GM12878 (cell line): Measurements from ENCODE around the gene PLEKHA7. TPM values are rescaled to one million over a fixed set of nuclear protein-coding genes. Genes with fewer than 3 reads are reported as not detected.

Source experiments
- ATAC-seq: fragments of 200-7000 bp; cut with Tn5 transposase; 3 replicates; pipeline ENCODE4 v1.9.1; 2020; ENCODE audit warnings: mild to moderate bottlenecking, moderate library complexity
- BruUV-seq: library from RNA; stranded (reverse); fragments of 400-500 nt; replicated peaks from 2 replicates; lab custom pipeline; 2021; lab: Mats Ljungman, UMichigan
- CTCF ChIA-PET: fragments of 300-600 bp; sonication (Branson Sonifier 250); formaldehyde crosslinking; extraction: SDS; loops from one replicate; lab custom pipeline; 2021; ENCODE audit warnings: inconsistent platforms; lab: Yijun Ruan, JAX
- POLR2A ChIA-PET: fragments of 350-600 bp; formaldehyde crosslinking; extraction: SDS; loops from one replicate; lab custom pipeline; 2021; ENCODE audit warnings: inconsistent platforms; lab: Charles Lee
- RAD21 ChIA-PET: fragments of 300-600 bp; sonication (Branson Sonifier 250); formaldehyde crosslinking; loops from one replicate; lab custom pipeline; 2023; ENCODE audit warnings: antibody characterized with exemption; ENCODE audit not compliant: unreplicated experiment; lab: Charles Lee
- SMC1A ChIA-PET: fragments of 300-600 bp; sonication (Branson Sonifier 250); formaldehyde crosslinking; loops from one replicate; lab custom pipeline; 2023; ENCODE audit not compliant: unreplicated experiment, uncharacterized antibody; lab: Charles Lee
- DNase-seq: peaks from one replicate; pipeline ENCODE4 v3.0.0-alpha.2; 2011; ENCODE audit warnings: low read depth, low spot score
- FAIRE-seq: peaks from 3 replicates; lab custom pipeline; 2011; peaks lifted over from hg19 to GRCh38; lab: Jason Lieb, UNC
- H2AFZ ChIP-seq: 2 replicates; pipeline ENCODE4 v1.6.0; 2011; ENCODE audit warnings: low read depth, low read length, control low read depth; ENCODE audit not compliant: control insufficient read depth
- H3K27ac ChIP-seq: 2 replicates; pipeline ENCODE4 v1.5.1; 2011; ENCODE audit warnings: control low read depth; ENCODE audit not compliant: control insufficient read depth, insufficient read depth
- H3K27me3 ChIP-seq, 2 experiments: replicated peaks in 1 of 2; 2 replicates each; pipeline versions ENCODE4 v1.6.0 to v1.6.1; 2011; ENCODE audit warnings: low read length in 1 of 2; ENCODE audit not compliant: control insufficient read depth in 2 of 2, insufficient read depth in 2 of 2
- H3K36me3 ChIP-seq, 2 experiments: 2 replicates each; pipeline ENCODE4 v1.5.1; 2011; ENCODE audit warnings: low read length in 1 of 2; ENCODE audit not compliant: control insufficient read depth in 2 of 2, insufficient read depth in 2 of 2
- H3K4me1 ChIP-seq: 2 replicates; pipeline ENCODE4 v1.6.1; 2011; ENCODE audit warnings: mild to moderate bottlenecking, low read length, moderate library complexity, mixed read lengths; ENCODE audit not compliant: control insufficient read depth, insufficient read depth
- H3K4me2 ChIP-seq: 2 replicates; pipeline ENCODE4 v1.6.0; 2011; ENCODE audit warnings: control low read depth; ENCODE audit not compliant: control insufficient read depth, insufficient read depth
- H3K4me3 ChIP-seq: fragments of 200-600 bp; sonication (generic); 2 replicates; pipeline ENCODE4 v1.5.1; 2016
- H3K79me2 ChIP-seq: 2 replicates; pipeline ENCODE4 v1.6.0; 2011; ENCODE audit warnings: low read length; ENCODE audit not compliant: control insufficient read depth, insufficient read depth
- H3K9ac ChIP-seq: 2 replicates; pipeline ENCODE4 v1.8.0; 2011; ENCODE audit warnings: low read length, control low read depth, mixed read lengths; ENCODE audit not compliant: control insufficient read depth, insufficient read depth
- H3K9me3 ChIP-seq: replicated peaks from 3 replicates; pipeline ENCODE4 v1.5.1; 2011; ENCODE audit warnings: mild to moderate bottlenecking, low read length; ENCODE audit not compliant: control insufficient read depth, insufficient read depth
- H4K20me1 ChIP-seq: 2 replicates; pipeline ENCODE4 v1.6.0; 2011; ENCODE audit not compliant: control insufficient read depth, insufficient read depth
- EED ChIP-seq: sonication (generic); IDR thresholded peaks from 2 replicates; pipeline ENCODE4 v1.6.1; 2016; ENCODE audit warnings: antibody characterized with exemption, low read depth
- EZH2 ChIP-seq: IDR thresholded peaks from 2 replicates; pipeline ENCODE4 v1.6.1; 2012; ENCODE audit warnings: low read depth, mild to moderate bottlenecking, control low read depth, inconsistent platforms, low read length, borderline replicate concordance; ENCODE audit not compliant: control insufficient read depth
- FOXK2 ChIP-seq: fragments of 450-650 bp; IDR thresholded peaks from 2 replicates; pipeline ENCODE4 v1.6.1; 2017; ENCODE audit warnings: mild to moderate bottlenecking, moderate library complexity
- GATAD2B ChIP-seq: fragments of 450-650 bp; conservative IDR thresholded peaks from 2 replicates; pipeline ENCODE4 v1.6.1; 2017; ENCODE audit warnings: low read depth, mild to moderate bottlenecking, moderate library complexity
- KDM1A ChIP-seq: fragments of 200-600 bp; sonication (generic); IDR thresholded peaks from 2 replicates; pipeline ENCODE4 v1.6.1; 2016; ENCODE audit warnings: borderline replicate concordance
- SKIL ChIP-seq: fragments of 450-650 bp; IDR thresholded peaks from 2 replicates; pipeline ENCODE4 v1.6.1; 2017; ENCODE audit warnings: mild to moderate bottlenecking, low read depth, inconsistent platforms; ENCODE audit not compliant: poor library complexity, severe bottlenecking
- SMAD1 ChIP-seq: fragments of 450-650 bp; IDR thresholded peaks from 2 replicates; pipeline ENCODE4 v1.6.1; 2018; ENCODE audit warnings: mild to moderate bottlenecking, low read depth; ENCODE audit not compliant: partially characterized antibody
- SREBF2 ChIP-seq: IDR thresholded peaks from 2 replicates; pipeline ENCODE4 v1.6.1; 2012; ENCODE audit warnings: mild to moderate bottlenecking, low read length
- SRF ChIP-seq, 2 experiments: IDR thresholded peaks; 2 replicates each; pipeline ENCODE4 v1.6.1; 2011; ENCODE audit warnings: low read depth in 2 of 2, low read length in 2 of 2, mild to moderate bottlenecking in 1 of 2, moderate library complexity in 1 of 2
- SUZ12 ChIP-seq: fragments of 200-600 bp; sonication (generic); IDR thresholded peaks from one replicate; pipeline ENCODE4 v1.6.1; 2018; ENCODE audit warnings: antibody characterized with exemption, mild to moderate bottlenecking; ENCODE audit not compliant: unreplicated experiment
- TBL1XR1 ChIP-seq: IDR thresholded peaks from 2 replicates; pipeline ENCODE4 v1.6.1; 2012; ENCODE audit warnings: low read depth, low read length, improper control_type of control experiment
- ZNF24 ChIP-seq: fragments of 450-650 bp; IDR thresholded peaks from 2 replicates; pipeline ENCODE4 v1.6.1; 2017; ENCODE audit warnings: antibody characterized with exemption, mild to moderate bottlenecking
- ZNF274 ChIP-seq: IDR thresholded peaks from one replicate; pipeline ENCODE4 v1.8.0; 2011; ENCODE audit not compliant: insufficient read length, insufficient read depth
- ZSCAN29 ChIP-seq: fragments of 450-650 bp; IDR thresholded peaks from 2 replicates; pipeline ENCODE4 v1.6.1; 2017; ENCODE audit warnings: mild to moderate bottlenecking, moderate library complexity
- WGBS: methylation state at CpG from one replicate; pipeline ENCODE4 v1.1.6; 2016; ENCODE audit warnings: low lambda C conversion rate; ENCODE audit not compliant: insufficient replicate concordance, insufficient coverage; ENCODE audit errors: missing lambda C conversion rate; 5-methylcytosine and 5-hydroxymethylcytosine counted together
- in situ Hi-C: fragments of 300-500 bp; cut with MboI; formaldehyde crosslinking; loops from 9 replicates; pipeline ENCODE4 v1.14.3; 2018; ENCODE audit warnings: mixed read lengths
- intact Hi-C: fragments of 100-400 bp; cut with micrococcal nuclease; formaldehyde crosslinking; loops from one replicate; pipeline ENCODE4 v1.14.2; 2022; ENCODE audit not compliant: unreplicated experiment
- polyA plus RNA-seq, 11 experiments: library from polyadenylated mRNA; depleted of rRNA in 4 of 11; unstranded in 6 of 11; stranded (reverse) in 5 of 11; fragments of >200 nt; fragmentation: Nextera tagmentation in 4 of 11; fragmentation: Illumina TruSeq in 1 of 11; extraction: Ambion mirVana in 4 of 11; extraction: Trizol in 1 of 11; gene quantifications; 1 replicate in 1 of 11; 2 replicates in 10 of 11; pipeline versions ENCODE4 v1.2.1 to v1.2.3, GENCODE V29; 2011 to 2016; ENCODE audit warnings: inconsistent platforms in 2 of 11, missing spikeins in 2 of 11, low read depth in 1 of 11
- total RNA-seq, 4 experiments: library from RNA; depleted of rRNA in 3 of 4; stranded (reverse); fragments of >200 nt in 3 of 4; fragmentation: Illumina TruSeq in 1 of 4; extraction: Trizol in 1 of 4; gene quantifications; 2 replicates each; pipeline versions ENCODE4 v1.2.1 to v1.2.3, GENCODE V29; 2013 to 2021
- TF ChIP-seq, protein P1 (sequence below): fragments of 150-350 bp; IDR thresholded peaks from 2 replicates; pipeline ENCODE4 v1.6.1; 2014; ENCODE audit warnings: mild to moderate bottlenecking, low read depth, low read length
- TF ChIP-seq, protein P2 (sequence below): fragments of 450-650 bp; IDR thresholded peaks from 2 replicates; pipeline ENCODE4 v1.6.1; 2016; ENCODE audit warnings: mild to moderate bottlenecking

PLEKHA7 gene
- total and polyA plus RNA-seq, 10 of the 15 experiments (the other 5 are each of a cell fraction or from before 2014, with no cell fraction given) = 0.45 to 5.3 (median 2.1) TPM

GRCh38 chr11:16976379-16976778 lies 37.8 kb downstream of the PLEKHA7 start:
- no peak overlapping the region; the same call in 1 of the 2 replicates for H2AFZ ChIP-seq
- no peak overlapping the region for H3K27ac ChIP-seq
- no peak overlapping the region for H3K4me3 ChIP-seq
- no TSS peak for BruUV-seq
- 21% methylated on average over 5 of the region's 5 CpGs for WGBS
- in situ Hi-C loops = no loop called here
- DNase-seq (no peak), FAIRE-seq (no peak), ATAC-seq (peak; percentile 55)
- RAD21 ChIA-PET = interaction anchor here (0.6 to 1.3 kb wide), 5 partner anchors 10 to 23 kb away, joined by 3 read pairs; no protein-coding TSS in a partner anchor
- H3K9ac ChIP-seq = no peak overlapping the region
- no peaks in the 10 kb centered on the region for H3K36me3 ChIP-seq
- H4K20me1 ChIP-seq = no peaks in the 10 kb centered on the region
- no peaks in the 10 kb centered on the region for H3K27me3 ChIP-seq
- no peaks in the 10 kb centered on the region for H3K4me1 ChIP-seq
- POLR2A ChIA-PET = no interaction called here
- TF ChIP-seq SKIL (no peak), EED (no peak), ZSCAN29 (no peak), SUZ12 (no peak), EZH2 (no peak), GATAD2B (no peak), SRF (IDR thresholded peaks at IDR 0.05; ENCODE audit: low read depth in 2 of 2, low read length in 2 of 2) (no peak), FOXK2 (no peak), TBL1XR1 (no peak), KDM1A (no peak), SMAD1 (no peak), ZNF24 (no peak), ZNF274 (no peak), SREBF2 (no peak)
- TF ChIP-seq, protein P1, sequence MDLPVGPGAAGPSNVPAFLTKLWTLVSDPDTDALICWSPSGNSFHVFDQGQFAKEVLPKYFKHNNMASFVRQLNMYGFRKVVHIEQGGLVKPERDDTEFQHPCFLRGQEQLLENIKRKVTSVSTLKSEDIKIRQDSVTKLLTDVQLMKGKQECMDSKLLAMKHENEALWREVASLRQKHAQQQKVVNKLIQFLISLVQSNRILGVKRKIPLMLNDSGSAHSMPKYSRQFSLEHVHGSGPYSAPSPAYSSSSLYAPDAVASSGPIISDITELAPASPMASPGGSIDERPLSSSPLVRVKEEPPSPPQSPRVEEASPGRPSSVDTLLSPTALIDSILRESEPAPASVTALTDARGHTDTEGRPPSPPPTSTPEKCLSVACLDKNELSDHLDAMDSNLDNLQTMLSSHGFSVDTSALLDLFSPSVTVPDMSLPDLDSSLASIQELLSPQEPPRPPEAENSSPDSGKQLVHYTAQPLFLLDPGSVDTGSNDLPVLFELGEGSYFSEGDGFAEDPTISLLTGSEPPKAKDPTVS = no peak
- TF ChIP-seq, protein P2, sequence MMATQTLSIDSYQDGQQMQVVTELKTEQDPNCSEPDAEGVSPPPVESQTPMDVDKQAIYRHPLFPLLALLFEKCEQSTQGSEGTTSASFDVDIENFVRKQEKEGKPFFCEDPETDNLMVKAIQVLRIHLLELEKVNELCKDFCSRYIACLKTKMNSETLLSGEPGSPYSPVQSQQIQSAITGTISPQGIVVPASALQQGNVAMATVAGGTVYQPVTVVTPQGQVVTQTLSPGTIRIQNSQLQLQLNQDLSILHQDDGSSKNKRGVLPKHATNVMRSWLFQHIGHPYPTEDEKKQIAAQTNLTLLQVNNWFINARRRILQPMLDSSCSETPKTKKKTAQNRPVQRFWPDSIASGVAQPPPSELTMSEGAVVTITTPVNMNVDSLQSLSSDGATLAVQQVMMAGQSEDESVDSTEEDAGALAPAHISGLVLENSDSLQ = no peak
- no peaks in the 10 kb centered on the region for H3K9me3 ChIP-seq
- SMC1A ChIA-PET = interaction anchor here (0.6 to 2.0 kb wide), 8 partner anchors 10 to 85 kb away, joined by 3 to 8 read pairs (median 5); no protein-coding TSS in a partner anchor
- no peaks in the 10 kb centered on the region for H3K79me2 ChIP-seq
- intact Hi-C loops = no loop called here
- CTCF ChIA-PET = interaction anchor here (0.7 to 1.5 kb wide), 3 partner anchors 115 to 215 kb away, joined by 3 read pairs; no protein-coding TSS in a partner anchor
- no peak overlapping the region for H3K4me2 ChIP-seq
